ENCODE measurements around the gene SPATS2.
"Not testable (repeated sequence)": the region's sequence is repeated elsewhere in the genome, so short reads cannot be mapped to it uniquely, and the experiment has no call there.

SPATS2 gene

GRCh38 chr12:49367381-49368239 is at the start of gene SPATS2:
Gene SPATS2 (plus strand): TSS chr12:49367462. CDS start chr12:49461013, 93,551 bp downstream.
- DNase-seq: no peak

- DNase-seq: not testable (repeated sequence)
Observed at GRCh38 chr12:49320411-49321103, 46.7 kb upstream of the SPATS2 start.

GRCh38 chr12:49322367-49322707 is 44.9 kb upstream of the SPATS2 start:
- no peak for DNase-seq

DNA sequence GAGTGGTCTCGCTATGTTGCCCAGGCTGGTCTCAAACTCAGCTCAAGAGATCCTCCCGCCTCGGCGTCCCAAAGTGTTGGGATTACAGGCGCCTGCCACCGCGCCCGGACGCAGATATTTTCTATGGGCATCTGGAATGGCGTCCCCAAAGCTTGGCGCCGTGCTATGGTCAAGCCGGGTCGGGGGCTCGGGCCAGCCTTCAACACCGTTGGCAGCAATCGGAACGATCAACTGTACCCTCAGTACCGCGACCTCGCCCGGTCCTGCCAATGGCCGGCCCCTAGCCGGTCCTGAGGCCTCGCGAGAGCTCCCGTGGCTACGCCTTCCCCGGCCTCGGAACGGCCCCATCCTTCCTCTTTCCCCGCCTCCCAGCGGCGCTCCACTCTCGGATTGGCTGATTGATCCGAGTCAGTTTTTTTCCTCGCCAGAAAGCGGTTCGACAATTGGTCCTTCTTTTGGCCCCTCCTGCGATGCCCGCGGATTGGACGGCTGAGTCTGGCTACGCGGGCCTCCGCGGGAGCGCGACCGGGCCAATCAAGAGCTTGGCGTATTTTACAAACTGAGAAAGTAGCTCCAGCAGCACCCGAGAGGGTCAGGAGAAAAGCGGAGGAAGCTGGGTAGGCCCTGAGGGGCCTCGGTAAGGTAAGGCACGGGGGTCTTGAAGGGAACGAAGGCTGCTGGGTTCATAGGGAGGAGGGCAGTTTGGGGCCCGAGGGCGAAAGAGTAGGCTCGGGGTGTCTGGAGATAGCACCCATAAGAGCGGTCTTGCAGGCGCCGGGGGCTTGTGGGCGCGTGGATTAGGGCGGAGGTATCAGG is 44.3 kb upstream of the SPATS2 start, which contains the start of gene TROAP:
Gene TROAP, plus strand, starts transcription at position 548 of the 816 bp plus-strand sequence. CDS start 354 bp downstream, outside the sequence.
- DNase-seq: peak; percentile 98

- no peak for DNase-seq
Observed at GRCh38 chr12:49323524-49324097, 43.7 kb upstream of the SPATS2 start.

DNA sequence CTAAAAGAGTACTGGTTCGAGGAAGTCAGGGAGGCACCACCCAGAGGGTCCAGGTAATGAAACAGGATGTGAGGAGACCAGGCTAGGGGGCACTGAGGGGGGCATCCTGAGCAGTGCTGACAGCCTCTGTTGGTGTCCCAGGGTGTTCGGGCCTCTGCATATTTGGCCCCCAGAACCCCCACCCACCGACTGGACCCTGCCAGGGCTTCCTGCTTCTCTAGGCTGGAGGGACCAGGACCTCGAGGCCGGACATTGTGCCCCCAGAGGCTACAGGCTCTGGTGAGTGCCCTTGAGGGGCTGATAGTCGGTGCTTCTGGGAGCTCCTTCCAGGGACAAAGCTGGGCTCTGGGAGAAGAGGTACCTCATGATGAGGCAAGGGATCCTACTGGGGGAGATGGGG is 41.7 kb upstream of the SPATS2 start:
- DNase-seq: no peak

GRCh38 chr12:49327368-49327767 is 39.9 kb upstream of the SPATS2 start:
- DNase-seq: no peak

- no peak for DNase-seq
Observed at GRCh38 chr12:49327887-49328286, 39.4 kb upstream of the SPATS2 start.

GRCh38 chr12:49328816-49329215 is 38.4 kb upstream of the SPATS2 start:
- no peak for DNase-seq

DNA sequence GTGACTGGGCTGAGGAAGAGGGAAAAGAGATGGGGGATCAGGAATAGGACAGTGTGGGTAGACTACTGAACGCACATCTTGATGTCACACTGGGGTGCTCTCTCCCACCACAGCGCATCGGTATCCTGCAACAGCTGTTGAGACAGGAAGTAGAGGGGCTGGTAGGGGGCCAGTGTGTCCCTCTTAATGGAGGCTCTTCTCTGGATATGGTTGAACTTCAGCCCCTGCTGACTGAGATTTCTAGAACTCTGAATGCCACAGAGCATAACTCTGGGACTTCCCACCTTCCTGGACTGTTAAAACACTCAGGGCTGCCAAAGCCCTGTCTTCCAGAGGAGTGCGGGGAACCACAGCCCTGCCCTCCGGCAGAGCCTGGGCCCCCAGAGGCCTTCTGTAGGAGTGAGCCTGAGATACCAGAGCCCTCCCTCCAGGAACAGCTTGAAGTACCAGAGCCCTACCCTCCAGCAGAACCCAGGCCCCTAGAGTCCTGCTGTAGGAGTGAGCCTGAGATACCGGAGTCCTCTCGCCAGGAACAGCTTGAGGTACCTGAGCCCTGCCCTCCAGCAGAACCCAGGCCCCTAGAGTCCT is 37.1 kb upstream of the SPATS2 start:
- DNase-seq: no peak

- no peak for DNase-seq
Observed at GRCh38 chr12:49330631-49331379, 36.5 kb upstream of the SPATS2 start.

DNA sequence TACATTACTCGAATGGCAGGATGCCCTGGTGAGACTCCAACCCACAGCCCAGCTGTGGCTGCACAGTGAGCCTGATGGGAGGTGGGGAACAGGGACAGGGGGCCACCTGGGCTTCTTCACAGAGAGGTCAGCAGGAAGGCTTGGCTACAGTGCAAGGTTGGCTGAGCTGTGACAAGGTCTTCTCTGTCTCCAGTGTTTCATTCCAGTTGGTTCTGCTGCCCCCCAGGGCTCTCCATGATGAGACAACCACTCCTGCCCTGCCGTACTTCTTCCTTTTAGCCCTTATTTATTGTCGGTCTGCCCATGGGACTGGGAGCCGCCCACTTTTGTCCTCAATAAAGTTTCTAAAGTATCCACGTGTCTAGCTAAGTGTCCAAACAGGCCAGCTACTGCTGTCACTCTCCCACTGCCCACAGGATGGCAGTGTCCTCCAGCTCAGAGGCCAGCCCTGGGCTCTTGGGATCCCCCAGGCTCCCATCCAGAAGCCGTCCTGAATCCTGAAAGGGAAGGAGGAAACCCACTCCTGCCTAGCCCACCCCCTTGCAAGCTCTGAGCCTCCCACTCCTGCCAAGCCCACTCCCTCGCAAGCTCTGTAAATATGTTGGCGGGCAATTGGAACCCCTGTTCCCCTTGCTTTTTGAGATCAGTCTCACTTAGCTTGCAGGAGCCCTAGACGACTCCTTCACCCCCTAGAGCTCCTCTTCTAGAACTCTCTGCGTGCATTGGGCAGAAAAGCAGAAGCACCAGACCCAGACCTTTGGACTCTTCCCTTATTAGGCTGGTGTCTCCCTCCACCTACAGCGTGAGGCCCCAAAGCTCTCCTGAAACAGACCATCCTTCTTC is 35.7 kb upstream of the SPATS2 start:
- no peak for DNase-seq

DNA sequence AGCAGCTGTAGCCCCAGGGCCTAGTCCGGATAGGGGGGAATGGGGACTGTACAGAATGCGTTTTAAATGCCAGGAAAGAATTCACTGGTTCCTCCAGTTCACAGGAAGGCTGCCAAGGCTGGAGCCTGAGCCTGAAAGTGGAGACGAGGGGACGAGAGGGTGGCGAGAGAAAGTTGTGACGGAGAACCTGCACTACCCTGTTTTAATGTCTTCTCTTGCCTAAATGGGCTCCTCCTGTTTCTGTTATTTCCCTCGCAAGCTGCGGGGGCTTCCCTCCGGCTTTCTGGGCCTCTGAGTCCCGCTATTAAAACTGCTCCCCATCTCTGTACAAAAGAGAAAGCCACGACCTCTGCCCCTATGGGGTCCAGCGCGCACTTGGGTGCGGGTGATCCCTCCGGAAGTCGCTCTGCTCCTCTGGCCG is 34.8 kb upstream of the SPATS2 start:
- no peak for DNase-seq

DNA sequence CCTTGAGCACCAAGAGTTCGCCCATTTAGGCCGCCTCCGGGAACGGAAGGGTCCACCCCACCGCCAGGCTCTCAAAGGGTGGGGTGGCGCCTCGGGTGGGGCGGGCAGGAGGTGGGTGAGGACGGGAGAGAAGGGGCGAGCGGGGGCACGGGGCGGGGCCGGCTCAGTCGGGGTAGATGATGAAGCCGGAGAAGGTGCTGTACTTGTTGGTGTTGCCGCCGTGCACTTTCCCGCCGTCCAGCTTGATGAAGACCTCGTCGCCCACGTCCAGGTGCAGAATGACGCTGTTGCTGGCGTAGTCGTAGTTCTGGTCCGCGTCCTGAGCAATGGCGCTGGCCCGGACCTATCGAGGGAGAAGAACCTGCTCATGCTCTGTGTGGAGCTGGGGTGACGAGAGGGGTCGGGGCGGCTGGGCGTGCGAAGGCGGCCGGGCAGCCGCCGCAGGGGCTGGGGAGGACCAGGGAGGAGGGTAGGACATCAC is 34.3 kb upstream of the SPATS2 start:
- DNase-seq: no peak

DNA sequence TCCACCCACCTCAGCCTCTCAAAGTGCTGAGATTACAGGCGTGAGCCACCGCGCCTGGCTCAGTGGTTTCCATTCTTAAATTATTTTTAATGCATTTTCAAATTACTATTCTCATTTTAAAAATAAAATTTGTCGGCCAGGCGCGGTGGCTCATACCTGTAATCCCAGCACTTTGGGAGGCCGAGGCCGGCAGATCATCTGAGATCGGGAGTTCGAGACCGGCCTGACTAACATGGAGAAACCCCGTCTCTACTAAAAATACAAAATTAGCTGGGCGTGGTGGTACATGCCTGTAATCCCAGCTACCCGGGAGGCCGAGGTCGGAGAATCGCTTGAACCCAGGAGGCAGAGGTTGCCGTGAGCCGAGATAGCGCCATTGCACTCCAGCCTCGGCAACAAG is 33.5 kb upstream of the SPATS2 start:
- not testable (repeated sequence) for DNase-seq

- no peak for DNase-seq
Observed at GRCh38 chr12:49334226-49334625, 33.0 kb upstream of the SPATS2 start.

DNA sequence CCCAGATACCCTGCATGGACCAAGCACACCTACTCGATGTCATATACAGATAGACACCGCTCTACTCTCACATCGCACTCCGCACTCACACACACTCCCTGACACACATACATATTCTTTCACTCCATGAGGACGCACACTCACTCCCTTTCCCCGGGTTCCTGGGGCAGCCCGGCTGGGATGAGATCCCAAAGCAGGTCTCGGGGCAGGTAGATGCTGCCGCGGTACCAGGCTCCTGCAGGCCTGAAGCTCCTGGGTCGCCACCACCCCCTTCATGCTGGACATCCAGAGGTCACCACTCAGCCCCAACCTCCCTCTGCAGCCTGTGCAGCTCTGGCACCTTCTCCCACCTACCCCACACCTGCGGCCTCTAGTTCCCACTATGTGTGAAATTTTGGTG is 32.6 kb upstream of the SPATS2 start:
- DNase-seq: no peak

- no peak for DNase-seq
Observed at GRCh38 chr12:49335118-49335954, 31.9 kb upstream of the SPATS2 start.

- no peak for DNase-seq
Observed at GRCh38 chr12:49335955-49336644, 31.2 kb upstream of the SPATS2 start.
